Mesothelial cell of epicardium (in vitro differentiated cells): ENCODE measurements around the gene CD163L1. TPM values are rescaled to one million over a fixed set of nuclear protein-coding genes. Genes with fewer than 3 reads are reported as not detected.
A peak's percentile ranks its signal among the peaks of the same experiment; 100 is the strongest.
"Not testable (repeated sequence)": the region's sequence is repeated elsewhere in the genome, so short reads cannot be mapped to it uniquely, and the experiment has no call there.

Source experiments
- DNase-seq, 2 experiments: peaks; one replicate each; pipeline ENCODE4 v3.0.0; 2021; ENCODE audit warnings: low spot score in 2 of 2; ENCODE audit not compliant: unreplicated experiment in 2 of 2
- H3K27ac Mint-ChIP-seq: 2 replicates; pipeline ENCODE4 v1.8.0; 2021; ENCODE audit warnings: mixed read lengths
- H3K27me3 Mint-ChIP-seq: 2 replicates; pipeline ENCODE4 v1.8.0; 2021; ENCODE audit warnings: low read depth, mixed read lengths
- H3K36me3 Mint-ChIP-seq: 2 replicates; pipeline ENCODE4 v1.8.0; 2021; ENCODE audit warnings: mixed read lengths
- H3K4me1 Mint-ChIP-seq: 2 replicates; pipeline ENCODE4 v1.8.0; 2021; ENCODE audit warnings: mixed read lengths
- H3K4me3 Mint-ChIP-seq: 2 replicates; pipeline ENCODE4 v1.8.0; 2021; ENCODE audit warnings: mild to moderate bottlenecking, moderate library complexity, mixed read lengths
- H3K9me3 Mint-ChIP-seq: 2 replicates; pipeline ENCODE4 v1.8.0; 2021; ENCODE audit warnings: mixed read lengths
- CTCF ChIP-seq: fragments of 200-600 bp; sonication (generic); IDR thresholded peaks from one replicate; pipeline ENCODE4 v1.5.0; 2021; ENCODE audit warnings: antibody characterized with exemption; ENCODE audit not compliant: unreplicated experiment
- total RNA-seq: library from RNA; stranded (reverse); gene quantifications from 3 replicates; pipeline ENCODE4 v1.2.1, GENCODE V29; 2021

The CD163L1 gene
- total RNA-seq, 1 donor from 2014 or later: 0.11 TPM

- Mint-ChIP-seq H3K27ac (no peak overlapping the region), H3K36me3 (no peaks in the 10 kb centered on the region), H3K4me3 (no peak overlapping the region), H3K27me3 (peaks cover 23% of the 10 kb centered on the region), H3K9me3 (peaks cover 3% of the 10 kb centered on the region), H3K4me1 (no peaks in the 10 kb centered on the region)
- no peak for TF ChIP-seq CTCF
- no peak for DNase-seq
Measured at GRCh38 chr12:7448099-7448498, 4.1 kb upstream of the CD163L1 start.

- H3K36me3 Mint-ChIP-seq: no peaks in the 10 kb centered on the region
- peaks cover 39% of the 10 kb centered on the region for H3K27me3 Mint-ChIP-seq
- TF ChIP-seq CTCF: no peak
- no peak overlapping the region for H3K27ac Mint-ChIP-seq
- no peak overlapping the region for H3K4me3 Mint-ChIP-seq
- H3K9me3 Mint-ChIP-seq: peaks cover 7% of the 10 kb centered on the region
- DNase-seq: no peak
- peaks cover 3% of the 10 kb centered on the region for H3K4me1 Mint-ChIP-seq
Measured at GRCh38 chr12:7444537-7444936, 584 bp upstream of the CD163L1 start.

- peaks cover 18% of the 10 kb centered on the region for H3K9me3 Mint-ChIP-seq
Measured at GRCh38 chr12:7441216-7441615, 2.7 kb downstream of the CD163L1 start.

GRCh38 chr12:7439579-7440505, 4.1 kb downstream of the CD163L1 start:
- H3K9me3 Mint-ChIP-seq: peaks cover 15% of the 10 kb centered on the region
- H3K4me1 Mint-ChIP-seq: peaks cover 5% of the 10 kb centered on the region
- DNase-seq: peak; percentile 27 to 57
- peaks cover 31% of the 10 kb centered on the region for H3K27me3 Mint-ChIP-seq
- TF ChIP-seq CTCF: no peak
- peak overlapping the region; percentile 78 for H3K4me3 Mint-ChIP-seq
- no peaks in the 10 kb centered on the region for H3K36me3 Mint-ChIP-seq
- peak overlapping the region; percentile 2 for H3K27ac Mint-ChIP-seq

More at GRCh38 chr12:7441216-7441615, 2.7 kb downstream of the CD163L1 start:
- DNase-seq: no peak
- H3K27me3 Mint-ChIP-seq: peaks cover 37% of the 10 kb centered on the region
- no peaks in the 10 kb centered on the region for H3K36me3 Mint-ChIP-seq
- TF ChIP-seq CTCF: no peak
- H3K4me1 Mint-ChIP-seq: peaks cover 5% of the 10 kb centered on the region
- H3K27ac Mint-ChIP-seq: no peak overlapping the region
- peak overlapping the region; percentile 44 for H3K4me3 Mint-ChIP-seq

GRCh38 chr12:7438291-7438995, 5.5 kb downstream of the CD163L1 start:
- H3K4me1 Mint-ChIP-seq, H3K36me3 Mint-ChIP-seq, H3K27ac Mint-ChIP-seq, DNase-seq: not testable (repeated sequence)
- H3K27me3 Mint-ChIP-seq: peaks cover 31% of the 10 kb centered on the region
- peaks cover 15% of the 10 kb centered on the region for H3K9me3 Mint-ChIP-seq
- peak overlapping the region; percentile 1 for H3K4me3 Mint-ChIP-seq

- not testable (repeated sequence) for H3K4me3 Mint-ChIP-seq, H3K27ac Mint-ChIP-seq, H3K36me3 Mint-ChIP-seq, DNase-seq, H3K4me1 Mint-ChIP-seq
- Mint-ChIP-seq H3K27me3 (peaks cover 27% of the 10 kb centered on the region), H3K9me3 (peaks cover 15% of the 10 kb centered on the region)
Measured at GRCh38 chr12:7437494-7437893, 6.5 kb downstream of the CD163L1 start.
